OCI-LY1 (cell line): ENCODE results near the gene DOCK1.

Source experiments
- H2AFZ ChIP-seq: fragments of 200-600 bp; sonication (generic), shearing (Covaris generic); 2 replicates; pipeline ENCODE4 v1.6.0; 2014; ENCODE audit warnings: antibody characterized with exemption, mild to moderate bottlenecking, low read length
- H3F3A ChIP-seq: fragments of 200-600 bp; sonication (generic), shearing (Covaris generic); 2 replicates; pipeline ENCODE4 v1.6.0; 2014; ENCODE audit warnings: mild to moderate bottlenecking, antibody characterized with exemption, low read length, moderate library complexity; ENCODE audit not compliant: insufficient read depth
- H3K27ac ChIP-seq: fragments of 200-600 bp; sonication (generic); 2 replicates; pipeline ENCODE4 v1.5.1; 2014; ENCODE audit warnings: low read length, mixed run types, mild to moderate bottlenecking, low read depth; ENCODE audit not compliant: poor library complexity, severe bottlenecking
- H3K27me3 ChIP-seq: fragments of 200-600 bp; sonication (generic); 2 replicates; pipeline ENCODE4 v1.6.0; 2014; ENCODE audit warnings: antibody characterized with exemption, mild to moderate bottlenecking, low read length, moderate library complexity; ENCODE audit not compliant: insufficient read depth
- H3K36me3 ChIP-seq: fragments of 200-600 bp; sonication (generic); 2 replicates; pipeline ENCODE4 v1.6.1; 2014; ENCODE audit warnings: mild to moderate bottlenecking, antibody characterized with exemption, low read length, moderate library complexity, mixed read lengths; ENCODE audit not compliant: insufficient read depth
- H3K4me1 ChIP-seq: fragments of 200-600 bp; sonication (generic); 2 replicates; pipeline ENCODE4 v1.5.1; 2014; ENCODE audit warnings: mild to moderate bottlenecking, low read length, moderate library complexity; ENCODE audit not compliant: insufficient read depth, severe bottlenecking
- H3K4me2 ChIP-seq: fragments of 200-600 bp; sonication (generic), shearing (Covaris generic); 2 replicates; pipeline ENCODE4 v1.6.1; 2014; ENCODE audit warnings: low read length
- H3K4me3 ChIP-seq: fragments of 200-600 bp; sonication (generic); 2 replicates; pipeline ENCODE4 v1.5.1; 2014; ENCODE audit warnings: low read length, low read depth, mild to moderate bottlenecking, mixed read lengths; ENCODE audit not compliant: poor library complexity, severe bottlenecking
- H3K79me2 ChIP-seq: fragments of 200-600 bp; shearing (Covaris generic); 2 replicates; pipeline ENCODE4 v1.6.1; 2016; ENCODE audit warnings: mixed run types, low read length, mixed read lengths; ENCODE audit not compliant: insufficient read depth
- H3K9ac ChIP-seq: fragments of 200-600 bp; sonication (generic), shearing (Covaris generic); 2 replicates; pipeline ENCODE4 v1.6.1; 2014; ENCODE audit warnings: mild to moderate bottlenecking, low read length, mixed read lengths
- H3K9me2 ChIP-seq: fragments of 200-600 bp; sonication (generic), shearing (Covaris generic); 2 replicates; pipeline ENCODE4 v1.6.1; 2014; ENCODE audit warnings: low read depth, mild to moderate bottlenecking, low read length, mixed read lengths
- H3K9me3 ChIP-seq: fragments of 200-600 bp; shearing (Covaris generic); 2 replicates; pipeline ENCODE4 v1.6.1; 2014; ENCODE audit warnings: low read length, mixed read lengths
- H4K20me1 ChIP-seq: fragments of 200-600 bp; sonication (generic), shearing (Covaris generic); 2 replicates; pipeline ENCODE4 v1.6.0; 2016; ENCODE audit warnings: mild to moderate bottlenecking, low read length; ENCODE audit not compliant: insufficient read depth
- CTCF ChIP-seq: fragments of 200-600 bp; sonication (generic), shearing (Covaris generic); IDR thresholded peaks from 2 replicates; pipeline ENCODE4 v1.5.1; 2017; ENCODE audit warnings: mild to moderate bottlenecking, antibody characterized with exemption, low read length, moderate library complexity, mixed read lengths
- EZH2 ChIP-seq: fragments of 200-600 bp; sonication (generic), shearing (Covaris generic); IDR thresholded peaks from 2 replicates; pipeline ENCODE4 v1.8.0; 2017; ENCODE audit warnings: borderline replicate concordance, mixed run types, mild to moderate bottlenecking, antibody characterized with exemption, low read length, moderate library complexity, mixed read lengths

DOCK1 gene

GRCh38 chr10:127349737-127350136, 444.5 kb downstream of the DOCK1 start:
- Histone ChIP-seq H2AFZ (no peak overlapping the region), H3K9me2 (no peaks in the 10 kb centered on the region), H3K27ac (no peak overlapping the region), H3K9me3 (no peaks in the 10 kb centered on the region), H4K20me1 (no peaks in the 10 kb centered on the region), H3K4me2 (no peak overlapping the region), H3K27me3 (no peaks in the 10 kb centered on the region), H3K79me2 (no peaks in the 10 kb centered on the region), H3K4me1 (no peaks in the 10 kb centered on the region), H3K9ac (no peak overlapping the region), H3F3A (no peaks in the 10 kb centered on the region), H3K36me3 (no peaks in the 10 kb centered on the region), H3K4me3 (no peak overlapping the region)
- TF ChIP-seq CTCF (no peak), EZH2 (no peak)

GRCh38 chr10:127351542-127351941, 446.3 kb downstream of the DOCK1 start:
- H3K9me2 ChIP-seq: no peaks in the 10 kb centered on the region
- H3K27me3 ChIP-seq: no peaks in the 10 kb centered on the region
- no peaks in the 10 kb centered on the region for H3K36me3 ChIP-seq
- H3K9me3 ChIP-seq: no peaks in the 10 kb centered on the region
- H3K4me1 ChIP-seq: no peaks in the 10 kb centered on the region
- H3K9ac ChIP-seq: no peak overlapping the region
- H3K79me2 ChIP-seq: no peaks in the 10 kb centered on the region
- no peak overlapping the region for H3K27ac ChIP-seq
- H3K4me3 ChIP-seq: no peak overlapping the region
- no peaks in the 10 kb centered on the region for H3F3A ChIP-seq
- H3K4me2 ChIP-seq: no peak overlapping the region
- H4K20me1 ChIP-seq: no peaks in the 10 kb centered on the region
- no peak for TF ChIP-seq EZH2
- no peak for TF ChIP-seq CTCF
- H2AFZ ChIP-seq: no peak overlapping the region

- Histone ChIP-seq H2AFZ (no peak overlapping the region), H3K9me2 (no peaks in the 10 kb centered on the region), H3K36me3 (no peaks in the 10 kb centered on the region), H3K79me2 (no peaks in the 10 kb centered on the region), H3K4me3 (no peak overlapping the region), H3F3A (no peaks in the 10 kb centered on the region), H3K27me3 (no peaks in the 10 kb centered on the region), H3K4me1 (no peaks in the 10 kb centered on the region), H3K9me3 (no peaks in the 10 kb centered on the region), H3K4me2 (no peak overlapping the region), H4K20me1 (no peaks in the 10 kb centered on the region), H3K27ac (no peak overlapping the region), H3K9ac (no peak overlapping the region)
- TF ChIP-seq CTCF (no peak), EZH2 (no peak)
Measured at GRCh38 chr10:127353544-127353943, 448.3 kb downstream of the DOCK1 start.
